Cardiac muscle cell (in vitro differentiated cells and primary cell): ENCODE measurements around the gene SLC6A6. TPM values are rescaled to one million over a fixed set of nuclear protein-coding genes. Genes with fewer than 3 reads are reported as not detected.

Experiments used
- DNase-seq, 2 donors: peaks; one replicate each; pipeline versions ENCODE4 v3.0.0 to v3.0.0-alpha.2; 2010 to 2017; ENCODE audit warnings: low read depth in 1 of 2, low spot score in 1 of 2
- H3K27ac ChIP-seq: fragments of 200-600 bp; sonication (generic); 2 replicates; pipeline ENCODE4 v1.5.1; 2016
- H3K27me3 ChIP-seq: fragments of 200-600 bp; sonication (generic); 2 replicates; pipeline ENCODE4 v1.6.0; 2016; ENCODE audit warnings: control low read depth
- H3K36me3 ChIP-seq: fragments of 200-600 bp; sonication (generic); 2 replicates; pipeline ENCODE4 v1.5.1; 2016; ENCODE audit warnings: control low read depth
- H3K4me1 ChIP-seq: fragments of 200-600 bp; sonication (generic); 2 replicates; pipeline ENCODE4 v1.8.1; 2017; ENCODE audit warnings: low read depth, mild to moderate bottlenecking, mixed run types
- H3K4me3 ChIP-seq: fragments of 200-600 bp; sonication (generic); 2 replicates; pipeline ENCODE4 v1.5.1; 2016; ENCODE audit warnings: mild to moderate bottlenecking
- H3K9me3 ChIP-seq: fragments of 200-600 bp; sonication (generic); 2 replicates; pipeline ENCODE4 v1.5.1; 2017; ENCODE audit warnings: low read depth, mild to moderate bottlenecking, control low read depth
- CTCF ChIP-seq: IDR thresholded peaks from 2 replicates; pipeline ENCODE4 v1.5.1; 2012; ENCODE audit warnings: low read depth, mild to moderate bottlenecking, low read length
- polyA plus RNA-seq: library from polyadenylated mRNA; unstranded; fragments of >200 nt; fragmentation: Nextera tagmentation; extraction: Ambion mirVana; gene quantifications from 2 replicates; pipeline ENCODE4 v1.2.1, GENCODE V29; 2016
- total RNA-seq: library from RNA; depleted of rRNA; stranded (reverse); fragments of >200 nt; gene quantifications from 2 replicates; pipeline ENCODE4 v1.2.3, GENCODE V29; 2016

SLC6A6 gene
- total and polyA plus RNA-seq, 2 experiments from 2014 or later, result 5.4 to 19.7 TPM

DNA sequence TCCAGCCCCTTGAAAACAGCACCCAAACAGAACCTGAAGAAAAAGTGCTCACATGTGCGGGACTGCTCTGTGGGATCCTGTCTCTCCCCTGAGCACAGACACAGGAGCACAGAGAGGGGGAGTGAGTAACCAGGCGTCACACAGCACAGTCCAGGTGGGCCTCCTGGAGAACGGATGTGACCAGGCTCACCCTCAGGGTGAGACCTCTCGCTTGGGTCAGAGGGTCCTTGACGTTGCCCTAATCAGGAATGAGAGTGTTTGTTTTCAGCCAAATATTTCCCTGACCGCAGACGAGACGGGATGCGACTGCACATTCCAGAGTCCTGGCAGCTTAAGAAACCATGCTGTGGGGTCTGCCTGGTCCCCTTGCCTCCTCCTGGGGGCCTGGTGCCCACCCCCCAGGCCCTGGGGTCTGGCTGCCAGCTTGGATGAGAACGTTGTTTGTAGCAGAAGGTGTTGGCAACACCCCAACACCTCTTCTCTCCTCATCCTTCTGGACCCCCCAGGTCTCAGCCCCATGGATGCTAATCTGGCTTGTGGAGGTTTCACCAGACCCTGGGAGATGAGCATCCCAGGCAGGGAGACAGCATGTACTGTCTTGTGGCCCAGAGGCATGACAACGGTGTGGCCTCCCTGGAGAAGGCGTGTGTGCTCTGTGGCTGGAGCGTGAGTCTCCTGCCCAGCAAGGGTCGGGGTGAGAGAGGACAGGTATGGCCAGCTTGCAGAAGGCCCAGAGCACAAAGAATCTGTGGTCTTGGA lies 42.1 kb upstream of the SLC6A6 start:
- H3K36me3 ChIP-seq, result no peaks in the 10 kb centered on the region
- H3K9me3 ChIP-seq, result no peaks in the 10 kb centered on the region
- H3K27ac ChIP-seq, result no peak overlapping the region
- DNase-seq, result peak in 1 of 2 donors; percentile 65
- no peaks in the 10 kb centered on the region for H3K27me3 ChIP-seq
- no peak for TF ChIP-seq CTCF
- H3K4me1 ChIP-seq, result no peaks in the 10 kb centered on the region
- no peak overlapping the region for H3K4me3 ChIP-seq

- no peak for DNase-seq
- no peaks in the 10 kb centered on the region for H3K27me3 ChIP-seq
These were observed 41.2 kb upstream of the SLC6A6 start for GRCh38 chr3:14361068-14361677.

GRCh38 chr3:14362890-14363289 lies 39.5 kb upstream of the SLC6A6 start:
- Histone ChIP-seq H3K27me3 (no peaks in the 10 kb centered on the region), H3K4me3 (no peak overlapping the region), H3K4me1 (no peaks in the 10 kb centered on the region), H3K27ac (no peak overlapping the region), H3K9me3 (no peaks in the 10 kb centered on the region), H3K36me3 (no peaks in the 10 kb centered on the region)
- DNase-seq, result no peak
- no peak for TF ChIP-seq CTCF

More at GRCh38 chr3:14361068-14361677, 41.2 kb upstream of the SLC6A6 start:
- Histone ChIP-seq H3K27ac (no peak overlapping the region), H3K9me3 (no peaks in the 10 kb centered on the region), H3K36me3 (no peaks in the 10 kb centered on the region), H3K4me3 (no peak overlapping the region), H3K4me1 (no peaks in the 10 kb centered on the region)
- no peak for TF ChIP-seq CTCF

DNA sequence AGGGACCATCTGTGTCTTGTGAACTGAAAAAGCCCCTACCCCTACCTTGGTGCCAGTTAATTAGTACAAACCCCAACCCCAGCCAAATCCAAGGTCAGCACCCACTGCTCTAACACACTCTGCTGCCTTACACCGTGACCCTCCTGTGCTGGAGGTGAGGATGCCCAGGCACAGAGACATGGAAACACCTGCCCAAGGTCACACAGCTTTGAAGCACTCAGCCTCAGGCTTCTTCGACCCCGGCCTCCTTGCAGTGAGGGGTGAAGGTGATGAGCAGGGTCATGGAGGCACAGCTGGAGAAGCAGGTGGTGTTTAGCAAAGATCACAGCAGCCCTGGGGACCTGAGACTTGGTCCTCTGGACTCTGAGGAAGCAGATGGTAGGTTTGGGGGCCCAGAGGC lies 39.0 kb upstream of the SLC6A6 start:
- no peak overlapping the region for H3K27ac ChIP-seq
- no peak for DNase-seq
- H3K4me3 ChIP-seq, result no peak overlapping the region
- no peaks in the 10 kb centered on the region for H3K4me1 ChIP-seq
- no peaks in the 10 kb centered on the region for H3K36me3 ChIP-seq
- H3K27me3 ChIP-seq, result no peaks in the 10 kb centered on the region
- no peaks in the 10 kb centered on the region for H3K9me3 ChIP-seq
- no peak for TF ChIP-seq CTCF

DNA sequence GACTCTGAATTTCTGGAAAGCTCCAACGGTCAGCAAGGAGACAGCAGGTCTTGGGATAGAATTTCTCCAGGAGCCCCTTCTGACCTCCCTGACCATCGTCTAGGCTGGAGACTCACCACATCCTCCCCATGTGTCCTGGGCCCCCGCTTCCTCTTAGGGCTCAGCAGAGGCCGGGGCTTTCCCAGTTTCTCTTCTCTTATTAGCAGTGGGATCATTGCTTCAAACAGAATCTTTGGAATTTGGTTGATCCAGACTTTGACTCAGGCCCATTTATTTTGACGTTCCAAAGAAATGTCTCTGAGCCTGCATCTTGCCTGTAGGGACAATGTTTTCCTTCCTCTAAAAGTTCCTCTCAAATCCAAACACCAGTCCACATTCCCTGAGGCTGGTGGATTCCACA lies 38.4 kb upstream of the SLC6A6 start:
- Histone ChIP-seq H3K27me3 (no peaks in the 10 kb centered on the region), H3K27ac (no peak overlapping the region)

More for the DNA sequence above, 38.4 kb upstream of the SLC6A6 start:
- no peak for DNase-seq
- Histone ChIP-seq H3K36me3 (no peaks in the 10 kb centered on the region), H3K4me1 (no peaks in the 10 kb centered on the region), H3K9me3 (no peaks in the 10 kb centered on the region), H3K4me3 (no peak overlapping the region)
- TF ChIP-seq CTCF, result no peak
